Measurements from ENCODE around the gene CIAO2B. TPM values are rescaled to one million over a fixed set of nuclear protein-coding genes. Genes with fewer than 3 reads are reported as not detected.

CIAO2B gene
- total and polyA plus RNA-seq, 12 donors: 80.7 to 258 (median 112) TPM

DNA sequence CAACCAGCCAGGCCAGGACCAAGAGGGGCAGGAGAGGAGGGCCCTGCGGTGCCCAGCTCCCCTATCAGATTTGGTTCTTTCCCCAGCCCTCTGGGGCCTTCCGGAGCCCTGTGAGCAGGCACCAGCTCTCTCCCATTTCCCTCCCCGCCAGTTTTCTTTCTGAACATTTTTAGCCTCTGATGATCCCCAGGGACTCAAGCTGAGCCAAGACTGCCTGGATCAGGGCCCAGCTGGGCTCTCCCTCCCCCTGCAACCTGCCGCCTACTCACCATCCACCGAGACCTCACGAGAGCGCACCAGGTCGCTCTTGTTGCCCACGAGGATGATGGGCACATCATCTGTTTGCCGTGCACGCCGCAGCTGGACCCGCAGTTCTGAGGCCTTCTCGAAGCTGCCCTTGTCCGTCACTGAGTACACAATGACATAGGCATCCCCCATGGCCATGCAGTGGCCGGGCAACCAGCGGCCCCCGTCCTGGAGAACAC, 10.9 kb downstream of the CIAO2B start:
- Histone ChIP-seq H3K4me3 (peak overlapping the region in 1 of 4 donors; percentile 58), H3K27ac (peak overlapping the region in 4 of 5 donors; percentile 58 to 82 (median 64))
- intact Hi-C loops (cut with DNase I): no loop called here

DNA sequence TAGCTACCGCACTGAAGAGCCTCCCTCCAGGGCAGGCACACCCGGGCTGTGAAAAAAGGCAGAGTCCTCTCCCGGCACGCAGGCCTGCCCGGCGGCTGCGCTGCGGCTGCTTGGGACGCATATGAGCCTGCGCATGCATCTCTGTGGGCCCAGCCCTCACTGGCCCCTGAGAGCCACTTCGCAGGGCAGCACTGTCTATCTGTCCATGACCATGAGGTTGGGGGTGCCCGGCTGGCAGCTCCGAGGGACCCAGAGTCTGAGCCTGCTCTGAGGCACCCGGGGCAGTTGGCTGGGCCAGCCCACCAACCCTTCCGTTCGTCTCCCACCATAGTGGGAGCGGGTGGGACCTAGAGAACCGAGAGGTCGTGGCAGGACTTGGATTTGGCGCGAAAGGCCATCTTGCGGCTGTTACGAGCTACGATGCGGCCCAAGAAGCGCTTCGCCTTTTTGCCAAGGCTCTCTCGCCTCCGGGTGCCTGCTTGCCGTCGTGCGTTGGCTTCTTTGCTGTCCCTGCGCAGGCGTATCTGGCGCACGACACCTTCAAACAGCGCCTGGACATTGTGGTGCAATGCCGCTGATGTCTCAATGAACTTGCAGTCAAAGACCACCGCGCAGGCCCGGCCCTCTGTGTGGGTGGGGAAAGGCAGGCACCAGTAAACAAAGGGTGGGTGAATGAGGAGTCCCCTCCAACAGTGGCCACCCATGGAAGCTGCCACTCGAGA, 12.3 kb downstream of the CIAO2B start:
- no peaks in the 10 kb centered on the region for H3K27me3 ChIP-seq
- H3K27ac ChIP-seq: no peak overlapping the region
- 77 to 92% (median 83%) methylated on average over 27 to 42 of the region's 42 CpGs for WGBS, 4 donors
- no peaks in the 10 kb centered on the region for H3K36me3 ChIP-seq (replicated peaks in 1 of 2)
- no peaks in the 10 kb centered on the region for H3K9me3 ChIP-seq (replicated peaks in 1 of 3)
- H3K4me3 ChIP-seq: no peak overlapping the region
- no peak for TF ChIP-seq POLR2A (IDR thresholded peaks at IDR 0.05)
- TF ChIP-seq, protein P1, sequence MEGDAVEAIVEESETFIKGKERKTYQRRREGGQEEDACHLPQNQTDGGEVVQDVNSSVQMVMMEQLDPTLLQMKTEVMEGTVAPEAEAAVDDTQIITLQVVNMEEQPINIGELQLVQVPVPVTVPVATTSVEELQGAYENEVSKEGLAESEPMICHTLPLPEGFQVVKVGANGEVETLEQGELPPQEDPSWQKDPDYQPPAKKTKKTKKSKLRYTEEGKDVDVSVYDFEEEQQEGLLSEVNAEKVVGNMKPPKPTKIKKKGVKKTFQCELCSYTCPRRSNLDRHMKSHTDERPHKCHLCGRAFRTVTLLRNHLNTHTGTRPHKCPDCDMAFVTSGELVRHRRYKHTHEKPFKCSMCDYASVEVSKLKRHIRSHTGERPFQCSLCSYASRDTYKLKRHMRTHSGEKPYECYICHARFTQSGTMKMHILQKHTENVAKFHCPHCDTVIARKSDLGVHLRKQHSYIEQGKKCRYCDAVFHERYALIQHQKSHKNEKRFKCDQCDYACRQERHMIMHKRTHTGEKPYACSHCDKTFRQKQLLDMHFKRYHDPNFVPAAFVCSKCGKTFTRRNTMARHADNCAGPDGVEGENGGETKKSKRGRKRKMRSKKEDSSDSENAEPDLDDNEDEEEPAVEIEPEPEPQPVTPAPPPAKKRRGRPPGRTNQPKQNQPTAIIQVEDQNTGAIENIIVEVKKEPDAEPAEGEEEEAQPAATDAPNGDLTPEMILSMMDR (IDR thresholded peaks at IDR 0.05): no peak
- intact Hi-C loops (cut with DNase I): no loop called here
- DNase-seq: no peak
- peaks cover 22 to 23% of the 10 kb centered on the region in 2 donors for H3K4me1 ChIP-seq (replicated peaks in 1 of 2)

More for the DNA sequence above, 10.9 kb downstream of the CIAO2B start:
- 33 to 62% (median 47%) methylated on average over 3 to 18 of the region's 18 CpGs for WGBS, 4 donors
- Histone ChIP-seq H3K36me3 (replicated peaks in 1 of 2) (no peaks in the 10 kb centered on the region), H3K27me3 (no peaks in the 10 kb centered on the region), H3K9me3 (replicated peaks in 1 of 3) (no peaks in the 10 kb centered on the region), H3K4me1 (replicated peaks in 1 of 2) (peaks cover 23 to 31% of the 10 kb centered on the region in 2 donors)
- TF ChIP-seq, protein P1 (IDR thresholded peaks at IDR 0.05): no peak
- TF ChIP-seq POLR2A (IDR thresholded peaks at IDR 0.05): peak in 1 of 2 donors; percentile 26
- DNase-seq: peak; percentile 67 to 88 (median 84)

DNA sequence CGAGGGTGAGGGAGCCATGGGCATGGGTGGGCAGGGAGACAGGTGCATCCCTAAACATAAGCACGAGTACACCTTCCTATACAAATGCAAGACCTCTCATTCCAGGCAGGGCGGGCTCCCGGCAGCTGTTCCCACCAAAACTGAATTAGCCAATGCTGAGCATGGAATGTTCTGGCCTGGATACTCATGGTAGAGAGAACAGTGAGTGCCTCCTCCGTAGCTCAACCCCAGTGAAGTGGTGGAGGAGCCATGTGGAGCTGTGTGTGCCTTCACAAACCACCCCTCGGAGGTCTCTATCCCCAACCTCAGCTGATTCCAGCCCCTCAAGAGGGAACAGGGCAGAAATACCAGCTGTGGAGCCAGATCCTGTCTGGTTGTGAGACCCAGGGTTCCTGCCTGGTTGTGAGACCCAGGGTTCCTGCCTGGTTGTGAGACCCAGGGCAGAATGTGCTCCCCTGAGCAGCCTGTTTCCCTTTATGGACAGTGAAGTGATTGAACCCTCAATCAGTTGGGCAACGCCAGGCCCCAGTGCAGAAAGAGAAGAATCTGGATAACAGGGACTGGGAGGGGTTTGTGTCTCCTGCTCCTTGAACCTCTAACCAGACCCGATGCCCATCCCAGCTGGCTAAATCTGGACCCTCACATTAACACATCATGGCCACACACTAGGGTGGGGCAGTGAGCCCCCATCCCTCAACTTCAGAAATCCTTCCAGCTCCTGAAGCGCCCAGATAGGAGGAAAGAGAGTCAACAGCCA, 13.1 kb downstream of the CIAO2B start:
- Histone ChIP-seq H3K27ac (no peak overlapping the region), H3K4me3 (no peak overlapping the region), H3K36me3 (replicated peaks in 1 of 2) (no peaks in the 10 kb centered on the region), H3K9me3 (replicated peaks in 1 of 3) (no peaks in the 10 kb centered on the region), H3K27me3 (no peaks in the 10 kb centered on the region), H3K4me1 (replicated peaks in 1 of 2) (peaks cover 16 to 17% of the 10 kb centered on the region in 2 donors)
- no peak for DNase-seq
- 76 to 87% (median 82%) methylated on average over 6 to 9 of the region's 9 CpGs for WGBS, 4 donors
- no peak for TF ChIP-seq POLR2A (IDR thresholded peaks at IDR 0.05)
- TF ChIP-seq, protein P1 (IDR thresholded peaks at IDR 0.05): no peak
- intact Hi-C loops (cut with DNase I): no loop called here

DNA sequence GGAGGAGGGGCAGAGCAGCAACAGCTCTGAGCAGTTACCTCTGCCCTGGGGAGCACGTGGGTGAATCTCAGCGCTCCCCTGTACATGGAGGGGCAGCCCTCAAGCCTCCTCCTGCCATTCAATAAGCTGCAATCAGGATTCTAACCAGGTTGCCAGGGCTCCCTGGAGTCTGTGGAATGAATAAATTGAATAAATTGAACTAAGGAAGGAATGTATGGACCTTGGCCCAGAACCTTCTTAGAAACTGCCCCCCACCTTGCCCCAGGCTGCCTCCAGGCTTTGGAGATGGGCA, 14.0 kb downstream of the CIAO2B start:
- peaks cover 7 to 8% of the 10 kb centered on the region in 2 donors for H3K4me1 ChIP-seq (replicated peaks in 1 of 2)
- TF ChIP-seq, protein P1 (IDR thresholded peaks at IDR 0.05): no peak
- TF ChIP-seq POLR2A (IDR thresholded peaks at IDR 0.05): no peak

More for the DNA sequence above, 14.0 kb downstream of the CIAO2B start:
- no peaks in the 10 kb centered on the region for H3K27me3 ChIP-seq
- WGBS, 4 donors: 66 to 75% (median 70%) methylated on average over 2 of the region's 2 CpGs; no CpG with 5 or more reads in 1 of the 4 donors
- no peaks in the 10 kb centered on the region for H3K36me3 ChIP-seq (replicated peaks in 1 of 2)
- no peak overlapping the region for H3K27ac ChIP-seq
- DNase-seq: no peak
- H3K9me3 ChIP-seq (replicated peaks in 1 of 3): no peaks in the 10 kb centered on the region
- no peak overlapping the region for H3K4me3 ChIP-seq
- intact Hi-C loops (cut with DNase I): no loop called here

Measured in adrenal gland (tissue), 12 donors.